ENCODE results near the gene CTCF. TPM values are rescaled to one million over a fixed set of nuclear protein-coding genes. Genes with fewer than 3 reads are reported as not detected.

The CTCF gene
- total RNA-seq, 2 experiments from 2014 or later = 43.8 to 46.4 TPM

- Mint-ChIP-seq H3K4me1 (ENCODE audit: low read depth) (peaks cover 50% of the 10 kb centered on the region), H3K4me3 (peak overlapping the region; percentile 86), H3K36me3 (ENCODE audit: low read depth) (peaks cover 24% of the 10 kb centered on the region), H3K27me3 (no peaks in the 10 kb centered on the region), H3K27ac (peak overlapping the region; percentile 78), H3K9me3 (no peaks in the 10 kb centered on the region)
- no peak for TF ChIP-seq CTCF (IDR thresholded peaks at IDR 0.05)
- ChIA-PET CTCF (interaction anchor here (1.2 to 9.6 kb wide), 3 partner anchors 18 to 58 kb away, joined by 3 to 101 read pairs (median 4); no protein-coding TSS in a partner anchor), POLR2A (interaction anchor here (0.6 to 4.0 kb wide), 4 partner anchors 15 to 105 kb away, joined by 3 to 59 read pairs (median 3); partner anchors contain the start of genes CARMIL2 and CTCF)
- no peak for ATAC-seq (ENCODE audit: poor library complexity)
- peak in 1 of 14 experiments; percentile 33 for DNase-seq
- Histone ChIP-seq H3K4me3 (ENCODE audit: low read length) (no peak overlapping the region), H3K36me3 (ENCODE audit: insufficient read depth, low read length) (peaks cover 32% of the 10 kb centered on the region), H3K27me3 (ENCODE audit: control insufficient read depth in 1 of 2, insufficient read depth in 2 of 2, low read length in 2 of 2) (no peaks in the 10 kb centered on the region), H3K4me1 (ENCODE audit: insufficient read depth, low read length) (peaks cover 46% of the 10 kb centered on the region), H3K27ac (ENCODE audit: low read depth in 1 of 2, low read length in 2 of 2) (no peak overlapping the region), H3K9me3 (ENCODE audit: control insufficient read depth in 1 of 2, insufficient read depth in 1 of 2, low read length in 2 of 2) (no peaks in the 10 kb centered on the region)
- intact Hi-C loops (cut with DNase I, micrococcal nuclease) = no loop called here
These were observed 22.4 kb upstream of the CTCF start for GRCh38 chr16:67539691-67540635.

- ChIA-PET POLR2A (interaction anchor here (0.6 kb wide), 1 partner anchor 14 kb away, joined by 3 read pairs; no protein-coding TSS in a partner anchor), CTCF (interaction anchor here (1.2 to 9.6 kb wide), 3 partner anchors 19 to 59 kb away, joined by 3 to 101 read pairs (median 4); no protein-coding TSS in a partner anchor)
- H3K4me1 Mint-ChIP-seq (ENCODE audit: low read depth) = peaks cover 43% of the 10 kb centered on the region
- no peaks in the 10 kb centered on the region for H3K9me3 Mint-ChIP-seq
- H3K27me3 Mint-ChIP-seq = no peaks in the 10 kb centered on the region
- ATAC-seq (ENCODE audit: poor library complexity) (no peak), DNase-seq (no peak)
- Histone ChIP-seq H3K36me3 (ENCODE audit: insufficient read depth, low read length) (peaks cover 40% of the 10 kb centered on the region), H3K4me3 (ENCODE audit: low read length) (no peak overlapping the region), H3K4me1 (ENCODE audit: insufficient read depth, low read length) (peaks cover 46% of the 10 kb centered on the region), H3K27ac (ENCODE audit: low read depth in 1 of 2, low read length in 2 of 2) (no peak overlapping the region), H3K27me3 (ENCODE audit: control insufficient read depth in 1 of 2, insufficient read depth in 2 of 2, low read length in 2 of 2) (no peaks in the 10 kb centered on the region), H3K9me3 (ENCODE audit: control insufficient read depth in 1 of 2, insufficient read depth in 1 of 2, low read length in 2 of 2) (no peaks in the 10 kb centered on the region)
- no peak for TF ChIP-seq CTCF (IDR thresholded peaks at IDR 0.05)
- H3K27ac Mint-ChIP-seq = peak overlapping the region; percentile 78
- peaks cover 24% of the 10 kb centered on the region for H3K36me3 Mint-ChIP-seq (ENCODE audit: low read depth)
- H3K4me3 Mint-ChIP-seq = peak overlapping the region; percentile 76
- intact Hi-C loops (cut with DNase I, micrococcal nuclease) = no loop called here
These were observed 21.6 kb upstream of the CTCF start for GRCh38 chr16:67540756-67541155.

- no peak for DNase-seq
- Mint-ChIP-seq H3K27ac (peak overlapping the region; percentile 79), H3K9me3 (no peaks in the 10 kb centered on the region), H3K4me3 (no peak overlapping the region), H3K36me3 (ENCODE audit: low read depth) (peaks cover 29% of the 10 kb centered on the region), H3K27me3 (no peaks in the 10 kb centered on the region), H3K4me1 (ENCODE audit: low read depth) (peaks cover 42% of the 10 kb centered on the region)
- intact Hi-C loops (cut with DNase I, micrococcal nuclease) = no loop called here
- H3K9me3 ChIP-seq (ENCODE audit: control insufficient read depth in 1 of 2, insufficient read depth in 1 of 2, low read length in 2 of 2) = no peaks in the 10 kb centered on the region
- ChIA-PET POLR2A (interaction anchor here (0.8 to 6.9 kb wide), 2 partner anchors 18 to 103 kb away, joined by 4 to 358 read pairs; partner anchors contain the start of genes CARMIL2 and CTCF), CTCF (interaction anchor here (1.2 to 9.6 kb wide), 3 partner anchors 20 to 60 kb away, joined by 3 to 101 read pairs (median 4); no protein-coding TSS in a partner anchor)
- no peak for ATAC-seq (ENCODE audit: poor library complexity)
- H3K4me1 ChIP-seq (ENCODE audit: insufficient read depth, low read length) = peaks cover 47% of the 10 kb centered on the region
- H3K4me3 ChIP-seq (ENCODE audit: low read length) = no peak overlapping the region
- TF ChIP-seq CTCF (IDR thresholded peaks at IDR 0.05) = no peak
- H3K36me3 ChIP-seq (ENCODE audit: insufficient read depth, low read length) = peaks cover 43% of the 10 kb centered on the region
- H3K27me3 ChIP-seq (ENCODE audit: control insufficient read depth in 1 of 2, insufficient read depth in 2 of 2, low read length in 2 of 2) = no peaks in the 10 kb centered on the region
- peak overlapping the region in 1 of 2 donors; percentile 25 for H3K27ac ChIP-seq (ENCODE audit: low read depth in 1 of 2, low read length in 2 of 2)
These were observed 20.7 kb upstream of the CTCF start for GRCh38 chr16:67541391-67542263.

All from CD4-positive, alpha-beta T cell (primary cell).